Inferior parietal cortex (tissue), 1 donor: ENCODE results near the gene SKI.
"Not testable (repeated sequence)": the region's sequence is repeated elsewhere in the genome, so short reads cannot be mapped to it uniquely, and the experiment has no call there.

Experiments
- DNase-seq: peaks from one replicate; pipeline ENCODE4 v3.0.0-alpha.2; 2016; ENCODE audit errors: extremely low spot score

The SKI gene

GRCh38 chr1:2291577-2291976 is 63.5 kb downstream of the SKI start:
- no peak for DNase-seq

GRCh38 chr1:2292725-2293450 is 64.8 kb downstream of the SKI start:
- no peak for DNase-seq

- DNase-seq: no peak
Observed at GRCh38 chr1:2294033-2294724, 66.1 kb downstream of the SKI start.

GRCh38 chr1:2294725-2295078 is 66.6 kb downstream of the SKI start:
- no peak for DNase-seq

- DNase-seq: no peak
Observed at GRCh38 chr1:2295526-2295925, 67.4 kb downstream of the SKI start.

- not testable (repeated sequence) for DNase-seq
Observed at GRCh38 chr1:2296211-2296610, 68.1 kb downstream of the SKI start.

- no peak for DNase-seq
Observed at GRCh38 chr1:2296614-2297013, 68.5 kb downstream of the SKI start.

GRCh38 chr1:2297246-2298011 is 69.3 kb downstream of the SKI start:
- no peak for DNase-seq

GRCh38 chr1:2298685-2299084 is 70.6 kb downstream of the SKI start:
- no peak for DNase-seq

GRCh38 chr1:2299131-2299627 is 71.1 kb downstream of the SKI start:
- no peak for DNase-seq

- no peak for DNase-seq
Observed at GRCh38 chr1:2300004-2300771, 72.1 kb downstream of the SKI start.

GRCh38 chr1:2300851-2301606 is 72.9 kb downstream of the SKI start:
- DNase-seq: no peak

GRCh38 chr1:2301607-2302291 is 73.6 kb downstream of the SKI start:
- no peak for DNase-seq

- DNase-seq: no peak
Observed at GRCh38 chr1:2302292-2302925, 74.3 kb downstream of the SKI start.

GRCh38 chr1:2303016-2303775 is 75.1 kb downstream of the SKI start:
- DNase-seq: no peak

GRCh38 chr1:2303781-2304180 is 75.7 kb downstream of the SKI start:
- no peak for DNase-seq

GRCh38 chr1:2304282-2304681 is 76.2 kb downstream of the SKI start:
- no peak for DNase-seq

- DNase-seq: no peak
Observed at GRCh38 chr1:2304921-2305681, 77.0 kb downstream of the SKI start.
